Occipital lobe (tissue), 2 donors: ENCODE results near the gene SEC23IP. TPM values are rescaled to one million over a fixed set of nuclear protein-coding genes. Genes with fewer than 3 reads are reported as not detected.
"Not testable (repeated sequence)": the region's sequence is repeated elsewhere in the genome, so short reads cannot be mapped to it uniquely, and the experiment has no call there.

ENCODE experiments used
- DNase-seq: peaks from one replicate; lab custom pipeline; 2025; lab: John Stamatoyannopoulos, UW
- total RNA-seq: library from RNA; depleted of rRNA; stranded (reverse); fragments of >200 nt; gene quantifications from one replicate; pipeline ENCODE4 v1.2.3, GENCODE V29; 2014

Gene SEC23IP
- total RNA-seq, 1 donor from 2014 or later, result 19.8 TPM

DNA sequence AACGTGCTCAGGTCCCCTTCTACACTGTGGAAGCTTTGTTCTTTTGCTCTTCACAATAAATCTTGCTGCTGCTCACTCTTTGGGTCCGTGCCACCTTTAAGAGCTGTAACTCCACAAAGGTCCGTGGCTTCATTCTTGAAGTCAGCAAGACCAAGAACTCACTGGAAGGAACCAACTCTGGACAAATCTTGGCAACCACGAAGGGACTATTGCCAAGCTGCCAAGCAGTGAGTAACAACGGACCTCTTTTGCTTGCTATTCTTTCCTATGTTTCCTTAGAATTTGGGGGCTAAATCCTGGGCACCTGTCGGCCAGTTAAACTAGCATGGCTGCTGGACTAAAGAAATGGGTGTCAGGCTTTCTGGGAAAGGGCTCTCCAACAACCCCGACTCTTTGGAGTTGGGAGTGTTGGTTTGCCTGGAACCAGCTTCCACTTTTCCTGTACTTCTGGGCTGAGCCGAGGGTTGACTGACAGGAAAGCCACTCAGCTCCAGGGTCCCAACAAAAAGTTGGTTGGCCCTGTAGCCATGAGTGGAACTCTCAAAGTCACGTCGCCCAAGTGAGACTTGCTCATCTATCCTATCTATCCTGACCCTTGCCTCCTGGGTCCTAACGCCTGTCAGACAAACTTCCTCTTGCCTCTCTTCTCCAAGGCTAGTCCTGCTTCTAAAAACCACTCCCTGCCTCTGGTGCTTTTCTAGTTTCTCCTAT, 8.5 kb upstream of the SEC23IP start:
- DNase-seq, result not testable (repeated sequence)

DNA sequence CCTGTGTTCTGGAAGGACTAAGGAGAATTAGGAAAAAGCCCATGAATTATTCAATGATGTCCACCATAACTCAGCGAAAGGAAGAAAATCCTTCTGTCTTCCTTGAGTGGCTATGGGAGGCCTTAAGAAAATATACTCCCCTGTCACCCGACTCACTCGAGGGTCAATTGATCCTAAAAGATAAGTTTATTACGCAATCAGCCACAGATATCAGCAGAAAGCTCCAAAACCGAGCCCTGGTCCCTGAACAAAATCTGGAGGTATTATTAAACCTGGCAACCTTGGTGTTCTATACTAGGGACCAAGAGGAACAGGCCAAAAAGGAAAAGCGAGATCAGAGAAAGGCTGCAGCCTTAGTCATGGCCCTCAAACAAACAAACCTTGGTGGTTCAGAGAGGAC, 6.5 kb upstream of the SEC23IP start:
- DNase-seq, result not testable (repeated sequence)

DNA sequence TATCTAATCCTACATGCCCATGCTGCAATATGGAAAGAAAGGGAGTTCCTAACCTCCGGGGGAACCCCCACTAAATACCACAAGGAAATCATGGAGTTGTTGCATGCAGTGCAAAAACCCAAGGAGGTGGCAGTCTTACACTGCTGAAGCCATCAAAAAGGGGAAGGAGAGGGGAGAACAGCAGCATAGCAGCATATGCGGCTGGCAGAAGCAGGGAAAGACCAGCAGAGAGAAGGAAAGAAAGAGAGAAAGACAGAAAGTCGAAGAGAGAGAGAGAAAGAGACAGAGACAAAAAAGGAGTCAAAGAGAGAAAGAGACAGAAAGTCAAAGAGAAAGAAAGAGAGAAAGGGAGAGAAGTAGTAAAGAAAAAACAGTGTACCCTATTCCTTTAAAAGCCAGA, 3.8 kb upstream of the SEC23IP start:
- not testable (repeated sequence) for DNase-seq

DNA sequence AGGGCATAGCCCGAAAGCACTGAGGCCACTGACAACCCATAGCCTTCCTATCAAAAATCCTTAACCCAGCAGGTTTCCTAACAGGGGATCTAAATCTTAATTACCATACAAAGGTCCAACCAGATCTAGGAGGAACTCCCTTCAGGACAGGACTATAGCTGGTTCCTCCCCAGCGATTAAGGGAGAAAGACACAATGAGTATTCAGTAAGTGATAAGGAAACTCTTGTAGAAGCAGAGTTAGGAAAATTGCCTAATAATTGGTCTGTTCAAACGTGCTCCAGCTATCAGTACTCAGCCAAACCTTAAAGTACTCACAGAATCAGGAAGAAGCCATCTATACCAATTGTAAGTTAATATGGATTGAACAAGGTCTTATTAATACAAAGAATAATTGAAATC, 3.3 kb upstream of the SEC23IP start:
- not testable (repeated sequence) for DNase-seq

DNA sequence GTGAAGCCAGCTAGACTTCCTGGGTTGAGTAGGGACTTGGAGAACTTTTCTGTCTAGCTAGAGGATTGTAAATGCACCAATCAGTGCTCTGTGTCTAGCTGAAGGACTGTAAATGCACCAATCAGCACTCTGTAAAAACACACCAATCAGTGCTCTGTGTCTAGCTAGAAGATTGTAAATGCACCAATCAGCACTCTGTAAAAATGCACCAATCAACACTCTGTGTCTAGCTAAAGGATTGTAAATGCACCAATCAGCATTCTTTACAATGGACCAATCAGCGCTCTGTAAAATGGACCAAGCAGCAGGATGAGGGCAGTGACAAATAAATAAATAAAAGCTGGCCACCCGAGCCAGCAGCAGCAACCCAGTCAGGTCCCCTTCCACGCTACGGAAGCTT, 2.2 kb upstream of the SEC23IP start:
- not testable (repeated sequence) for DNase-seq

DNA sequence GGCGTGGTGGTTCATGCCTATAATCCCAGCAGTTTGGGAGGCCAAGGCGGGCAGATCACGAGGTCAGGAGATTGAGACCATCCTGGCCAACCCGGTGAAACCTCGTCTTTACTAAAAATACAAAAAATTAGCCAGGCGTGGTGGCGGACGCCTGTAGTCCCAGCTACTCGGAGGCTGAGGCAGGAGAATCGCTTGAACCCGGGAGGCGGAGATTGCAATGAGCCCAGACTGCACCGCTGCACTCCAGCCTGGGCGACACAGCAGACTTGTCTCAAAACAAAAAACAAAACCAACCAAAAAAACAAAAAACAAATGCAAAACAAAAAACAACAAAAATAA, 712 bp upstream of the SEC23IP start:
- DNase-seq, result not testable (repeated sequence)

DNA sequence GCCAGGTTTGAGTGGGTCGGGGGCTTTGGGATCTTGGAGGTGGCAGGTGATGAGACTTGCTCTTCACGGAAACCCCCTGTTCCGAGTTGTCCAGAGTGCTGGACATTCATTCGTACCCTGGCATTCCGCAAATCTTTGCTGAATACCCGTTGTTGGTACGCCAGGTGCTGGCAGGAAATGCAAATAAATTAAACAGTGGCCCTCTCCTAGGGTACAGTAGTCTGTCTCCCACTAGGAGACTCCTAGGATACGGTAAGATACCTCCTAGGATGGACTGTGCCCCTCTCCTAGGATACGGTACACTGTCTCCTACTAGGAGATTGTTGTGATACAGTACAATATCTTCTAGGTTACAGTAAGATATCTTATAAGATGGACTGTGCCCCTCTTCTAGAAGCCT, 544 bp downstream of the SEC23IP start:
- no peak for DNase-seq

DNA sequence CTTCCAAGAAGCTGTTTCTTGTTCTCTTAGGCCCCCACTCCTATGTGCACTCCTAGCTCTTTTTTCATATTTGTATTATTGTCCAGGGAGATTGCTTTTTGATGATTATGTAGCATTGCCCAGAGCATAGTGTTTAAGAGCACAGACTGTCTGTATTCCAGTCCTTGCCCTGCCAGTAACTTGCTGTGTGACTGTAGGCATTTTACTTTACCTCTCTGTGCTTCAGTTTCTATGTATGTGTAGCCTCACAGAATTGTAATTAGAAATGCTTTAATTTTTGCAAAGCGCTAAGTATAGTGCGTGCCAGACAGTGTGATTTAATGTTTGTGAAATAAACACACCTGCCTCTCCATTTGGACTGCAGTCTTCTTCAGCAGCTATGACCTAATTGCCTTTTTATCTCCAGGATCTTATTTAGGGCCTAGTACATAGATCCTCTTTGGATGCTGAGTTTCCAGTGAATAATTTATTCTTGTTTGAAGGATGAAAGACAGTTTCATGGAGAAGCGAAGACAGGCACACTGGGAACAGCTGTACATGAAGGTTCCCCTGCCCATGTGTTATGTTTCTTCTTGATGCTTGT, 1.4 kb downstream of the SEC23IP start:
- no peak for DNase-seq

DNA sequence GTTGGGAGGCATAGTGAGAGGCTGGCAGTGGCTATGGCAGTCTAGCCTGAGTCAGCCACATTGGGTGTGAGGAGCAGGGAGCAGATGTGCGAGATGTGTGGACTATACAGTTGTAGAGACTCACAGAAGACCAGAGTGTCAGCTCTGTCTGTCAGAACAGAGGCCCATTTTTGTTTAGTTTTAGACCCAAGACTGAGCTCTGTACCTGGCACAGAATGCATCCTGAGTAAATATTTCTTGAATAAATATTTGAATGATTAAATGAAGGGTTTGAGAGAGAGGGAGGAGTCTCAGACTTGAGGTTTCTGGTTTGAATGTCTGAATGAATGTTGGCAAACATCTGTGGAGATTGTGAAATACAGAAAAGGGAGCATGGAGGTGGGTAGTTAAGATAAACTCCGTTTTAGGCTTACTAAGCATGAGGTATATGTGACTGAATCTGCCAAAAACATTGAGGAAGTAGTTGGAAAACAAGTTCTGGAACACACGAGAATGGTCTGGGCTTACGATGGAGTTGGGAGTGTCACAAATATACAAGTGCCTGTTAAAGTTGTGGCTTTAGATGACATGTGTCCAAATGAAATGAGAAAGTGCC, 3.6 kb downstream of the SEC23IP start:
- no peak for DNase-seq

DNA sequence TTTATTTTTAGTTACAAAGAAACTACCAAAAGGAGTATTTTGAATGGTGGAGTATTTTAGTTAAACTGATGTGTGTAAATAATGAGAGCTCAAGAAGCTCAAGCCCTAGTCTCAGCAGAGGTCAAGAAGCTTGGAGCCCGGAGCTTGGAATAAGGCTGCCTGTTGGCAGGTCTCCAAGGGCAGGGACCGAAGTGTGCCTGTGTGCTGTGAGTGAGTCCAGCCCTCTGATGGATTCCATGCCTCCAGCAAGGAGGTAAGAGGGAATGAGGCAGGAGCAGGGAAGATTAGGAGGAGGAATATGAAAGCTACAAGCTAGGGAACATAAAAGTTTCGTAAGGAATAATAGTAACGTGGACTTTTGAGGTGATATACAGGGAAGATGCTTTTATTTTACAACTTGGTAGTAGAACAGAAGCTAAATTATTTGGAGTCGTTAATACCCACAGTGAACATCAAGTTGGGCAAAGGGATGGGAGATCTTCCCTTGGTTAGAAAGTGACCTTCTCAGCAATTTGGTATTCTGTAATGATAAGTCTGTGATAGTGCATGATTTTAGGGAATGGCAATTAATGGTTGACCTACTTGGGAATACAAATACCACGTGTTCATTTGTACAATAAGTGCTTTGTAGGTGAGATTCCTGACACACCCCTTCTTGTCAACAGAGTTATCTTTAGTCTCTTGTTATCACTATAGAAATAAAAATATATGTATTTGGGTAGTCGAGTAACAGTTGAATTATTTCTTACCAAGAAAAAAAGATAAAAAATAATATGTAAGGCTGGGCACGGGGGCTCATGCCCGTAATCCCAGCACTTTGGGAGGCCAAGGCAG, 4.6 kb downstream of the SEC23IP start:
- DNase-seq, result no peak

DNA sequence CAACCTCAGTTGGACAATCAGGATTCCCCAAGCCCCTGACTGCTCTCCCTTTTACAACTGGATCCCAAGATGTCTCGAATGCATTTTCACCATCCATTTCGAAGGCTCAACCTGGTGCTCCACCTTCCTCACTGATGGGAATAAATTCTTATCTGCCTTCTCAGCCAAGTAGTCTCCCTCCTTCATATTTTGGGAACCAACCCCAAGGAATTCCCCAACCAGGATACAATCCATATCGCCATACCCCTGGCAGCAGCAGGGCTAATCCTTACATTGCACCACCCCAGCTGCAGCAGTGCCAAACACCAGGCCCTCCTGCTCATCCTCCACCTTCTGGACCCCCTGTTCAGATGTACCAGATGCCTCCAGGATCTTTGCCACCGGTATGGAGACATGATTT, 6.0 kb downstream of the SEC23IP start:
- DNase-seq, result no peak

DNA sequence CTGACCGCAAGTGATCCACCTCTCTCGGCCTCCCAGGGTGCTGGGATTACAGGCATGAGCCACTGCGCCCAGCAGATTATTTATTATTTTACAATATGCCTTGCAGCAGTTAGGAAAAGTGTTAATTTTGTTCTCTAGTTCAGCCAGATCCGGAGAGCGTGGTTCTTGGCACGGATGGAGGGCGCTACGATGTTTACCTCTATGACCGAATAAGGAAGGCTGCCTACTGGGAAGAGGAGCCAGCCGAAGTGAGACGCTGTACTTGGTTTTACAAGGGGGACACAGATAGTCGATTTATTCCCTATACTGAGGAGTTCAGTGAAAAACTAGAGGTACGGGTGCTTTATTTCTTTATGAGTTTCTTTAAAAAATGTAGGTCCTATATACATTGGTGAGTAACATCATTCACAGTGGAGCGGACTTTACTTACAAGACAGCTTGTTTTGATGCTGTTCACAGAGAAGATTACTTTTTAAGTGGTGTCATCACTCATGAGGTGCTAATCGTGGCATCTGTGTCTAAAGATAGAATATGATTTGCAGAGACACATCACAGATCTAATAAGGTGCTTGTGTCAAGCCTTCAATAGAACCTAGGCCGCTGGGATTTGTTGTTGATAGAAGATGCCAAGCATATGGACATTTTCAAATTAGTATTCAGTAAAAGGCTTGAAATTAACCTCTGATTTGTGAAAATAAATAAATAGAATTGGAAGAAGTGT, 11.6 kb downstream of the SEC23IP start:
- no peak for DNase-seq

DNA sequence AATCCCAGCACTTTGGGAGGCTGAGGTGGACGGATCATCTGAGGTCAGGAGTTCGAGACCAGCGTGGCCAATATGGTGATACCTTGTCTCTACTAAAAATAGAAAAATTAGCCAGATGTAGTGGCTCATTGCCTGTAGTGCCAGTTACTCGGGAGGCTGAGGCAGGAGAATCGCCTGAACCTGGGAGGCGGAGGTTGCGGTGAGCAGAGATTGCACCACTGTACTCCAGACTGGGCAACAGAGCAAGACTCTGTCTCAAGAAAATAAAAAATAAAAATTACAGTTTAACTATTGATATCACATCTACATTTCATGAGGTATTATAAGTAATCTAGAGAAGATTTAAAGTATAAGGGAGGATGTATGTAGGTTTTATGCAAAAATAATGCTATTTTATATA, 15.2 kb downstream of the SEC23IP start:
- not testable (repeated sequence) for DNase-seq

DNA sequence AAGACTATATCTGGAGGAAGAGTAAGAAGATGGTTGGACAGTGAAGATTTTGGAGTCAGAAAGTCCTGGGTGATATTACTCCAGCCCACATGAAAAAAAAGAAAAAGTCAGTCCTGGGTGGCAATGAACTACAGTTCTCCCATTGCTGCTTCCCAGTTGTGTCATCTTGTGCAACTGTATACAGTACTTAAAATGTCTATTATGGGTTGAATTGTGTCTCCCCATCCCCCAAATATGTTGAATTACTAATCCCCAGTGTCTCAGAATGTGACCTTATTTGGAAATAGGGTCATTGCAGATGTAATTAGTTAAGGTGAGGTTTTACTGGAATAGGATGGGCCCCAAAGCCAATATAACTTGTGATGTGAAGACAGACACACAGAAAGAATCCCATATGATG, 15.6 kb downstream of the SEC23IP start:
- DNase-seq, result no peak

DNA sequence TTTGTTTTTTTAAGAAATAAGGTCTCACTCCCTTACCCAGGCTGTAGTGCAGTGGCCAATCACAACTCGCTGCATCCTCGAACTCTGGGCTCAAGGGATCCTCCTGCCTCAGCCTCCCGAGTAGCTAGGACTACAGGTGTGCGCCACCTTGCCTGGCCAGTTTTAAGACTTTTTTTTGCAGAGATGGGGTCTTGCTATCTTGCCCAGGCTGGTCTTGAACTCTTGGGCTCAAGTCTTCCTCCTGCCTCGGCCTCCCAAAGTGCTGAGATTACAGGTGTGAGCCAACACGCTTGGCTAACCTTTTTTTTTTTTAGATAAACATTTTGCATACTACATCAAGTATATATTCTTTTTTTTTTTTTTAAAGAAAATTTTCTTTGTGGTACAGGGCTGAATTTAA, 18.2 kb downstream of the SEC23IP start:
- no peak for DNase-seq

DNA sequence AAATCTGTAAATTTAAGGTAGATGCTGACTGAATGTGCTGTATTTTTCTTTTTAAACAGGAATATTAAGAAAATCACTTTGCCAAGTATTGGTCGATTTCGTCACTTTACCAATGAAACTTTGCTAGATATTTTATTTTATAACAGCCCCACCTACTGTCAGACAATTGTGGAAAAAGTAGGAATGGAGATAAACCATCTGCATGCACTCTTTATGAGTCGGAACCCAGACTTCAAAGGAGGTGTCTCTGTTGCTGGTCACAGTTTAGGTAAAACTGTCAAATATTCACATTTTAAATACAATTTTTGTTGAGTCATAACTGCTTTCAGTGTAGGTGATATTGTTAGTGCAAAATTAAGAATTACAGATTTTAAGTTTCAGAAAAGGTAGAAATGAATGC, 25.2 kb downstream of the SEC23IP start:
- no peak for DNase-seq

DNA sequence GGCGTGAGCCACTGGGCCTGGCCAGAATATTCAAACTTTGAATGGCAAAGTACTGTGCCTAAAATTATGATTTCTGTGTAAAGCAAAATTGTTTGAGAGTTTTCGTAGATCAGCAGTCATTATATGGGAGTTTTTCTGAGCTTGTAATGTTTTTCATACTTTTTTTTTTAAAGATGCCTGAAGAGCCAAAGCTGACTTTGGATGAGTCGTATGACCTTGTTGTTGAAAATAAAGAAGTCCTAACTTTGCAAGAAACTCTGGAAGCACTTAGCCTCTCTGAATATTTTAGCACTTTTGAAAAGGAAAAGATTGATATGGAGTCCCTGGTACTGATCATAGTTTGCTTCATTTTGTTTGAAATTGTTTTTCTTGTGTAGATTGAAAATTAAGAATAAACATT, 26.7 kb downstream of the SEC23IP start:
- DNase-seq, result no peak

DNA sequence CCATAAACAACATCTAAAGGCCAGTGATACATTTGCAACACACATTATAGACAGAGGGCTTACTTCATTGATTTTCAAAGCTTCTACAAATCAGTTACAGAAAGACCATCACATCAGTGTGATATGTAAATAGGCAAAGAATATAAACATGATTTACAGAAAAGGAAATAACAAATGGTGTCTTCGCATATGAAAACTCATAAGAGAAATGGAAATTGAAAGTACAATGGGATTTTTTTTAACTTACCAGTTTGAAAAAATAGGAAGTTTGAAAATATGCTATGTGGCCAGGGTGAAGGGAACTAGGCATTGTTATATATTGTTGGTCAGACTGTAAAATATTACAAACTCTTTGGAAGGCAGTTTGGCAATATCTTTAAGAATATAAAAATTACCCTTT, 27.3 kb downstream of the SEC23IP start:
- DNase-seq, result no peak

DNA sequence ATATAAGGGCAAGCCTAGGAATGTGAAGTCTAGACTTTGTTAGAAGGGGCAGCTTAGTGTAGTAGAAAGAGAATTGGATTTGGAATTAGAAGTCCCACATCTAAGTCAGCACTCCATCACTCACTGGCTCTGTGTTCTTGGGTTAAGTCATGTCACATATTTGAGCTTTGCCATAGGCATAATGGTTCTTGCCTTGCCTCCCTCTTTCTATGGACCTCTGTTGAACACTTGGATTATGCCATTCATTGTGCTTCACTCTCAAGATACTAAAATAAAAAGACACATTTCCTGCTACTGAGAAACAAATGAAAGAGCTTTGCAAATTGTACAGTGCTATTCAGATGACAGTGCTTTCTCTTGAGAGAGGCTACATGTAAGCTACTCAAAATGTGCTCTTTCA, 35.9 kb downstream of the SEC23IP start:
- no peak for DNase-seq

DNA sequence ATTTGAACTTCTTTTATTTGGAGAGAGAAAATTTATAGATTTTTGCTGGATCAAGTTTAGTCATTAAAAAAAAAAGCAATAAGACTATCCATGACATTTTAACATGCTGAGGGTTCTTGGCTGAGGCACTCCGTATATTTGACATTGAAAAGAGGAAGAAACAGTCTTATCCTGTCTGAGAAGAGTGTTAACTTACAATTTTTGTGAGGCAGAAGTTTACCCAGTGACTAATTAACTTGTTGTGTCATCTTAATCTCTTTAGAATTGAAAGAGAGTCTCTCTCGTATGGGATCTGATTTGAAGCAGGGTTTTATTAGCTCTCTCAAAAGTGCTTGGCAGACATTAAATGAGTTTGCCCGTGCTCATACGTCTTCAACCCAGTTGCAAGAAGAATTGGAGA, 39.3 kb downstream of the SEC23IP start:
- DNase-seq, result no peak

DNA sequence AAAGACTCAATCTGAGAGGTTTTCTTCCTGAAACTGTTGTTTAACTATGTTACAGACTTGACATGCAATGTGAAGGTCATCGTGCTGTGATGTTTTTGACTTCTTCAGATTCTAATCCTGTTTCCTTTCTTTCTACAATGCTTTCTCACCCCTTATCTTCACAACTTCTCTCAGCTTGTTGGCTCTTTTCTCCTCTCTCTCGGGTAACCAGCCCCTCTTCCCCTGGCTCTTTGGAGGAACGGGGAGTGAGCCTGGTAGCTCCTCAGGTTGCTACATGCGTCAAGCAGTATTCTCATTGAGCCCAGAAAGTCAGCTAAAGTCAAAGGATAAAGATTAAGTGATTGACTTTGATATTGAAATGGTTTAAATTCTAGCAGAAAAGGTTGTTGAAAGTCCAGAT, 40.1 kb downstream of the SEC23IP start:
- DNase-seq, result no peak

DNA sequence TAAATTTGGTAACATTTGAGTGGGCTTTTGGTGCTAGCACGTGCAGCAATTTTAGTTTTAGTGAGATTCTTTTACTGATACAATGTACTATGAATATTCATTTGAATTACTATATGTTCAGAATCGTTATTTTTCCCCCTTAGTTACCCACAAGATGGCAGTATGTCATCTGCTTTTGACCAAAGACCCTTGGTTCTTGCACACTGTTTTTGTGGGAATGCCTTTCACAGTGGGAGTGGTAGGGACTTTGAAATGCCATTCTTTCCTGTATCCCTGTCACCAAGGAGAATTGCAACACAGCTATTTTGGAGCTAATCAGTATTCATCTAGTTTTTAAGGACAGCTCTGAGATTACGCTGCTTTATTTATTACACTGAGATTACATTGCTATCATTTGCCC, 40.6 kb downstream of the SEC23IP start:
- no peak for DNase-seq
